Gastroesophageal sphincter (tissue), 4 donors: ENCODE results near the gene HIF1A. TPM values are rescaled to one million over a fixed set of nuclear protein-coding genes. Genes with fewer than 3 reads are reported as not detected.
A peak's percentile ranks its signal among the peaks of the same experiment; 100 is the strongest.

ENCODE experiments used
- ATAC-seq: fragments of 150-250 bp; one replicate; pipeline ENCODE4 v1.9.1; 2016; ENCODE audit warnings: mild to moderate bottlenecking, moderate library complexity
- H3K27ac ChIP-seq, 4 donors: fragments of 200-600 bp; sonication (generic) in 3 of 4; 1 replicate in 3 of 4; 2 replicates in 1 of 4; pipeline ENCODE4 v1.5.1; 2016 to 2019
- H3K27me3 ChIP-seq: fragments of 200-600 bp; sonication (generic); one replicate; pipeline ENCODE4 v1.5.1; 2019
- H3K36me3 ChIP-seq, 2 donors: fragments of 200-600 bp; sonication (generic); one replicate each; pipeline ENCODE4 v1.5.1; 2019; ENCODE audit warnings: control low read depth in 1 of 2
- H3K4me1 ChIP-seq, 3 donors: fragments of 200-600 bp; sonication (generic); 1 replicate in 2 of 3; 2 replicates in 1 of 3; pipeline ENCODE4 v1.5.1; 2016 to 2019; ENCODE audit warnings: control low read depth in 2 of 3
- H3K4me3 ChIP-seq, 2 donors: fragments of 200-600 bp; sonication (generic); one replicate each; pipeline ENCODE4 v1.5.1; 2019; ENCODE audit warnings: mild to moderate bottlenecking in 1 of 2, moderate library complexity in 1 of 2
- H3K9me3 ChIP-seq, 3 donors: fragments of 200-600 bp; sonication (generic); one replicate each; pipeline ENCODE4 v1.5.1; 2017 to 2019; ENCODE audit warnings: control low read depth in 2 of 3
- EP300 ChIP-seq: sonication (generic); formaldehyde crosslinking; IDR thresholded peaks from one replicate; pipeline ENCODE4 v1.6.1; 2017; ENCODE audit warnings: antibody characterized with exemption, mild to moderate bottlenecking
- POLR2A ChIP-seq, 2 donors: fragments of 450-650 bp; IDR thresholded peaks; one replicate each; pipeline ENCODE4 v1.6.1; 2017; ENCODE audit warnings: antibody characterized with exemption in 2 of 2, mild to moderate bottlenecking in 2 of 2, moderate library complexity in 1 of 2
- POLR2AphosphoS5 ChIP-seq: sonication (generic); formaldehyde crosslinking; IDR thresholded peaks from one replicate; pipeline ENCODE4 v1.6.1; 2017; ENCODE audit warnings: antibody characterized with exemption
- WGBS, 2 donors: methylation state at CpG; one replicate each; pipeline ENCODE4 v1.1.5; 2018; ENCODE audit warnings: low coverage in 1 of 2; 5-methylcytosine and 5-hydroxymethylcytosine counted together
- total RNA-seq, 4 donors: library from RNA; depleted of rRNA; stranded (reverse); fragments of >200 nt; gene quantifications; one replicate each; pipeline ENCODE4 v1.1.0, GENCODE V29; 2016
- TF ChIP-seq, protein P1 (sequence below), 4 experiments: fragments of 200-600 bp in 2 of 4; fragments of 450-650 bp in 2 of 4; sonication (generic) in 1 of 4; IDR thresholded peaks; one replicate each; pipeline ENCODE4 v1.5.1; 2017 to 2019; ENCODE audit warnings: antibody characterized with exemption in 4 of 4, mild to moderate bottlenecking in 2 of 4, moderate library complexity in 2 of 4

Gene HIF1A
- total RNA-seq, 4 donors from 2014 or later, result 84.3 to 120 (median 111) TPM

DNA sequence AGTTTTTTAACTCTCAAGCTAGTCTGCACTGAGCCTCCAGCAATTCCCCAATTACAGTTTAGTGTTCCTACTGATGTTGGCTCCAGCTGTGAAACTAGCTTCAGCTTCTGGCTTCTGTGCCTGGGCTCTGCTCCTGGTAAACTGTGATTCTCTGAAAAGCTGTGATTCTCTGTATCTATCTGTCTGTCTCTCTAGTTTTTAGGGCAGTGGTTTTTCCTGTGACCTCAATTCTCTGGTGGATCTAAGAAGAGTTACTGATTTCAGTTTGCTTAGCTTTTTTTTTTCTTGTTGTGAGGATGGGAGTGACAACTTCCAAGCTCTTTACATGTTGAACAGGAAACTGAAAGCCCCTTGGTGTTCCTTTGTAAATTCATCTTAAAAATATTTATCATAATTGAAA lies 3.8 kb upstream of the HIF1A start:
- no peaks in the 10 kb centered on the region for H3K9me3 ChIP-seq
- peaks cover 0 to 7% (median 0%) of the 10 kb centered on the region in 3 donors for H3K4me1 ChIP-seq
- no peak for TF ChIP-seq POLR2AphosphoS5
- no peak overlapping the region for H3K4me3 ChIP-seq
- no peaks in the 10 kb centered on the region for H3K36me3 ChIP-seq
- no peak for ATAC-seq
- no peak overlapping the region for H3K27ac ChIP-seq
- H3K27me3 ChIP-seq, result no peaks in the 10 kb centered on the region

DNA sequence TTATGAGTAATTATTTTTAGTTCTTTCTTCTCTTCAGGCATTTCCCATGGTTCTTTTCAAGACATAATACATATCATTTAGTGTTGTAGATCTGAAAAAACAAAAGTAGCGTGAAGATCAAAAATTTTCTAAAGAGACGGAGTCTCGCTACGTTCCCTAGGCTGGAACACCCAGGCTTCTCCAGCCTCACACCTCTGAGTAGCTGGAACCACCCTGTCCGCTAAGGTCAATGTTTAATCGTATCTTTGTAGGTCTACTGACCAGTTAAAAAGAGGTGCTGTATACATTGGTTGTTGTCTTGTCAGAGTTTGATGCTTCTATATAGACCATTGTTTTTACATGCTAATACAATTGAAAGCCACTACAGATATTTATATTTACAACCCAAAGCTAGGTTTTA lies 1.3 kb upstream of the HIF1A start:
- peaks cover 2 to 32% (median 8%) of the 10 kb centered on the region in 3 donors for H3K4me1 ChIP-seq
- no peaks in the 10 kb centered on the region for H3K9me3 ChIP-seq
- no peak overlapping the region for H3K27ac ChIP-seq
- no peaks in the 10 kb centered on the region for H3K36me3 ChIP-seq
- no peak overlapping the region for H3K4me3 ChIP-seq
- H3K27me3 ChIP-seq, result no peaks in the 10 kb centered on the region
- TF ChIP-seq, protein P1, sequence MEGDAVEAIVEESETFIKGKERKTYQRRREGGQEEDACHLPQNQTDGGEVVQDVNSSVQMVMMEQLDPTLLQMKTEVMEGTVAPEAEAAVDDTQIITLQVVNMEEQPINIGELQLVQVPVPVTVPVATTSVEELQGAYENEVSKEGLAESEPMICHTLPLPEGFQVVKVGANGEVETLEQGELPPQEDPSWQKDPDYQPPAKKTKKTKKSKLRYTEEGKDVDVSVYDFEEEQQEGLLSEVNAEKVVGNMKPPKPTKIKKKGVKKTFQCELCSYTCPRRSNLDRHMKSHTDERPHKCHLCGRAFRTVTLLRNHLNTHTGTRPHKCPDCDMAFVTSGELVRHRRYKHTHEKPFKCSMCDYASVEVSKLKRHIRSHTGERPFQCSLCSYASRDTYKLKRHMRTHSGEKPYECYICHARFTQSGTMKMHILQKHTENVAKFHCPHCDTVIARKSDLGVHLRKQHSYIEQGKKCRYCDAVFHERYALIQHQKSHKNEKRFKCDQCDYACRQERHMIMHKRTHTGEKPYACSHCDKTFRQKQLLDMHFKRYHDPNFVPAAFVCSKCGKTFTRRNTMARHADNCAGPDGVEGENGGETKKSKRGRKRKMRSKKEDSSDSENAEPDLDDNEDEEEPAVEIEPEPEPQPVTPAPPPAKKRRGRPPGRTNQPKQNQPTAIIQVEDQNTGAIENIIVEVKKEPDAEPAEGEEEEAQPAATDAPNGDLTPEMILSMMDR (IDR thresholded peaks at IDR 0.05), result no peak
- TF ChIP-seq EP300 (no peak), POLR2AphosphoS5 (no peak), POLR2A (IDR thresholded peaks at IDR 0.05) (no peak)
- no peak for ATAC-seq
- 95 to 98% methylated on average over 6 of the region's 6 CpGs for WGBS, 2 donors

- H3K4me1 ChIP-seq, result peaks cover 4 to 51% (median 9%) of the 10 kb centered on the region in 3 donors
- no peaks in the 10 kb centered on the region for H3K27me3 ChIP-seq
- WGBS, 2 donors, result 0% methylated on average over 3 to 6 of the region's 70 CpGs
- TF ChIP-seq, protein P1 (IDR thresholded peaks at IDR 0.05), result no peak
- TF ChIP-seq POLR2A (IDR thresholded peaks at IDR 0.05), result no peak
- no peak for TF ChIP-seq EP300
- no peak for TF ChIP-seq POLR2AphosphoS5
- no peaks in the 10 kb centered on the region for H3K36me3 ChIP-seq
- peak overlapping the region; percentile 90 to 100 (median 94) for H3K27ac ChIP-seq
- H3K4me3 ChIP-seq, result peak overlapping the region; percentile 67 to 87
- ATAC-seq, result peak; percentile 31
- H3K9me3 ChIP-seq, result no peaks in the 10 kb centered on the region
Observed at GRCh38 chr14:61695695-61696527, 598 bp downstream of the HIF1A start.

GRCh38 chr14:61696753-61697318 lies 1.5 kb downstream of the HIF1A start:
- no peak for TF ChIP-seq POLR2AphosphoS5
- TF ChIP-seq, protein P1 (IDR thresholded peaks at IDR 0.05), result no peak
- TF ChIP-seq EP300, result no peak
- TF ChIP-seq POLR2A (IDR thresholded peaks at IDR 0.05), result no peak
- peak overlapping the region; percentile 22 to 100 (median 64) for H3K27ac ChIP-seq
- 14 to 24% methylated on average over 5 of the region's 5 CpGs for WGBS, 2 donors

GRCh38 chr14:61698206-61698980 lies 3.1 kb downstream of the HIF1A start:
- Histone ChIP-seq H3K27me3 (no peaks in the 10 kb centered on the region), H3K27ac (peak overlapping the region in 2 of 4 donors; percentile 42), H3K36me3 (no peaks in the 10 kb centered on the region), H3K9me3 (no peaks in the 10 kb centered on the region), H3K4me1 (peaks cover 6 to 74% (median 9%) of the 10 kb centered on the region in 3 donors), H3K4me3 (peak overlapping the region; percentile 19 to 67)
- no peak for ATAC-seq
- TF ChIP-seq EP300, result no peak
- no peak for TF ChIP-seq POLR2A (IDR thresholded peaks at IDR 0.05)
- TF ChIP-seq POLR2AphosphoS5, result no peak
- TF ChIP-seq, protein P1 (IDR thresholded peaks at IDR 0.05), result no peak
- WGBS, 2 donors, result 45 to 62% methylated on average over 2 of the region's 2 CpGs

More at GRCh38 chr14:61696753-61697318, 1.5 kb downstream of the HIF1A start:
- Histone ChIP-seq H3K36me3 (no peaks in the 10 kb centered on the region), H3K4me1 (peaks cover 4 to 60% (median 9%) of the 10 kb centered on the region in 3 donors), H3K4me3 (peak overlapping the region; percentile 67 to 87), H3K9me3 (no peaks in the 10 kb centered on the region), H3K27me3 (no peaks in the 10 kb centered on the region)
- no peak for ATAC-seq
